Measurements from ENCODE around the gene MPHOSPH9. TPM values are rescaled to one million over a fixed set of nuclear protein-coding genes. Genes with fewer than 3 reads are reported as not detected.

MPHOSPH9 gene
- total and polyA plus RNA-seq, 2 donors (not counting 3 experiments of a cell fraction or from before 2014, with no cell fraction given), result 7.8 to 42.4 TPM

DNA sequence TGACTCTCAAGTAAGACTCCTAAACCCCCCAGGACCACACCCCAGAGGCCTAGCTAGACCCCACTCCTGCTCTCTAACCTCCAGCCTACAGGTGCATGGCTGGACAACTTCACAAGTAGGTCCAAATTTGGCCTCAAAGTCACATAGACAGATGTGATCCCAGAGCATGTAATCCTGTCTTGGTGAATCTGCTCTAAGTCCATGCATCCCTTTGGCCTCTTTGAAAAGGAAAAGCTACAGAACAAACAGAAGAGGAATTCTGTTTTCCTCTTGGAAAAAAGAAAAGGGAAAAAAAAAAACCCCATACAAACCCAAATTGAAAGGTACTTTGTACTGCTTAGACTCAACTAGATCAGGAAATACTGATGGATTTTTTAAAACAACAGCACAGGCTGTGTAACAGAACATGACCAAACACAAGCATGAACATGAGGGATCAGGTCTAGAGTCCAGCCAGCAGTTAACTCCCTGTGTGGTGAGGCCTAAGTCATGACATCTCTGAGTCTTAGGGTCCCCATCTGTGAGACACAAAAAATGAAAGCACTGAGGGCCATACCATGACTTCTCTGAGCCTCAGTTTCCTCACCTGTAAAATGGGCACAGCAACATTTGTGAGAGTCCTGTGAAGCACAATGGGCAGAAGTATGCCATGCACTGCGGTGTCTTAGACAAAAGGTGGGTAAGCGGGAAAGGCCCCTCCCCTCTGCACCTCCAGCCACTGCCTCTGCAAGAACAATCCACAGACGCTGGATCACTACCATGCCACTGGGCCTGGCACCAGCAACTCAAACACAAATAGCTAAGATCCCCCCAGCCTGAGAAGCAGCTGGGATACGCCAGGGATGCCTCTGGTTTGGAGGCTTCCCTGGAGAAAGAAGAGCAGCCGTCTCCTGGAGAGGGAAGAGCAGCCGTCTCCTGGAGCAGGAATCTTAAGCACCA lies 92.0 kb downstream of the MPHOSPH9 start:
- no TSS peak for BruUV-seq (replicated peaks)
- DNase-seq (ENCODE audit: low read depth, low spot score) (no peak), FAIRE-seq (peak; percentile 76)
- Histone ChIP-seq H3K4me1 (ENCODE audit: control insufficient read depth, extremely low read depth, insufficient read depth, low read length) (peaks cover 29% of the 10 kb centered on the region), H3K9me1 (replicated peaks; ENCODE audit: control insufficient read depth, extremely low read depth, insufficient read depth, low read length) (no peaks in the 10 kb centered on the region), H3K36me3 (ENCODE audit: control insufficient read depth in 2 of 2, extremely low read depth in 1 of 2, insufficient read depth in 2 of 2, low read length in 2 of 2) (no peaks in the 10 kb centered on the region), H3K9ac (replicated peaks; ENCODE audit: extremely low read depth, insufficient read depth, low read length) (no peak overlapping the region), H3K79me2 (ENCODE audit: control insufficient read depth, insufficient read depth, low read length) (peaks cover 29% of the 10 kb centered on the region), H3K27ac (ENCODE audit: insufficient read depth, low read depth, low read length) (peak overlapping the region; percentile 34), H3K27me3 (ENCODE audit: control insufficient read depth in 2 of 2, insufficient read depth in 2 of 2, low read length in 2 of 2) (no peaks in the 10 kb centered on the region), H2AFZ (ENCODE audit: low read depth, low read length) (no peak overlapping the region), H3K4me3 (replicated peaks in 1 of 3; ENCODE audit: insufficient read depth in 1 of 3, low read depth in 1 of 3, low read length in 3 of 3) (no peak overlapping the region), H4K20me1 (replicated peaks; ENCODE audit: control insufficient read depth, extremely low read depth, insufficient read depth, low read length) (no peaks in the 10 kb centered on the region), H3K9me3 (replicated peaks; ENCODE audit: control insufficient read depth, insufficient read depth, low read length) (no peaks in the 10 kb centered on the region), H3K4me2 (ENCODE audit: insufficient read depth, low read length) (no peak overlapping the region)
- TF ChIP-seq FOS (IDR thresholded peaks at IDR 0.05; ENCODE audit: borderline replicate concordance, insufficient read depth, low read length), result no peak
- no peak for TF ChIP-seq MYC (IDR thresholded peaks at IDR 0.05; ENCODE audit: low read depth, low read length)
- no peak for TF ChIP-seq GATA2 (IDR thresholded peaks at IDR 0.05; ENCODE audit: insufficient read depth, insufficient read length, low read depth, low read length)
- TF ChIP-seq MAX (IDR thresholded peaks at IDR 0.05; ENCODE audit: insufficient read depth, insufficient read length), result no peak
- TF ChIP-seq CTCF (IDR thresholded peaks at IDR 0.05; ENCODE audit: extremely low read depth in 1 of 2, insufficient read depth in 1 of 2, low read depth in 1 of 2, low read length in 2 of 2), result no peak
- no peak for TF ChIP-seq POLR2A (IDR thresholded peaks at IDR 0.05; ENCODE audit: low read depth, low read length)
- TF ChIP-seq POLR2AphosphoS5 (IDR thresholded peaks at IDR 0.05; ENCODE audit: insufficient read depth, low read depth, low read length), result no peak
- TF ChIP-seq EZH2 (IDR thresholded peaks at IDR 0.05; ENCODE audit: borderline replicate concordance, low read depth, low read length, severe bottlenecking), result no peak
- TF ChIP-seq JUN (IDR thresholded peaks at IDR 0.05; ENCODE audit: borderline replicate concordance, insufficient read depth, insufficient read length, low read depth), result no peak
- POLR2A ChIA-PET, result no interaction called here
- dilution Hi-C loops (cut with MboI; ENCODE audit: extremely low pct_ligation_motif_present, low sequenced_read_pairs), result no loop called here
- intact Hi-C loops (cut with micrococcal nuclease), result loop anchor here (5.0 kb wide), 1 partner anchor 54 kb away; no protein-coding TSS in a partner anchor
- CTCF ChIA-PET, result interaction anchor here (0.8 to 3.1 kb wide), 8 partner anchors 10 to 98 kb away, joined by 3 to 18 read pairs (median 5); partner anchors contain the start of gene PITPNM2
